EH (cell line): ENCODE data around the gene SIL1.
"Not testable (repeated sequence)": the region's sequence is repeated elsewhere in the genome, so short reads cannot be mapped to it uniquely, and the experiment has no call there.

Experiments
- DNase-seq: peaks from one replicate; pipeline ENCODE4 v3.0.0-alpha.2; 2015; ENCODE audit warnings: low read depth

Gene SIL1

GRCh38 chr5:139199321-139199720 lies 1.2 kb upstream of the SIL1 start:
- no peak for DNase-seq

- DNase-seq, result no peak
Measured at GRCh38 chr5:139196296-139196956, 1.7 kb downstream of the SIL1 start.

GRCh38 chr5:139194486-139194885 lies 3.7 kb downstream of the SIL1 start:
- no peak for DNase-seq

GRCh38 chr5:139193928-139194327 lies 4.2 kb downstream of the SIL1 start:
- DNase-seq, result no peak

- DNase-seq, result not testable (repeated sequence)
Measured at GRCh38 chr5:139192906-139193305, 5.3 kb downstream of the SIL1 start.

GRCh38 chr5:139191954-139192353 lies 6.2 kb downstream of the SIL1 start:
- not testable (repeated sequence) for DNase-seq

GRCh38 chr5:139190125-139190524 lies 8.0 kb downstream of the SIL1 start:
- DNase-seq, result peak; percentile 69

- DNase-seq, result no peak
Measured at GRCh38 chr5:139188558-139189270, 9.5 kb downstream of the SIL1 start.

- peak; percentile 58 for DNase-seq
Measured at GRCh38 chr5:139186752-139187326, 11.3 kb downstream of the SIL1 start.

GRCh38 chr5:139186261-139186660 lies 11.9 kb downstream of the SIL1 start:
- no peak for DNase-seq

- no peak for DNase-seq
Measured at GRCh38 chr5:139185589-139185988, 12.6 kb downstream of the SIL1 start.

GRCh38 chr5:139183502-139183901 lies 14.7 kb downstream of the SIL1 start:
- DNase-seq, result no peak

GRCh38 chr5:139182528-139183296 lies 15.5 kb downstream of the SIL1 start:
- no peak for DNase-seq

GRCh38 chr5:139181835-139182452 lies 16.2 kb downstream of the SIL1 start:
- peak; percentile 40 for DNase-seq

- DNase-seq, result peak; percentile 58
Measured at GRCh38 chr5:139181322-139181730, 16.8 kb downstream of the SIL1 start.

GRCh38 chr5:139180850-139181249 lies 17.3 kb downstream of the SIL1 start:
- no peak for DNase-seq

- DNase-seq, result not testable (repeated sequence)
Measured at GRCh38 chr5:139179778-139180513, 18.2 kb downstream of the SIL1 start.

- peak; percentile 40 for DNase-seq
Measured at GRCh38 chr5:139178935-139179334, 19.2 kb downstream of the SIL1 start.

- no peak for DNase-seq
Measured at GRCh38 chr5:139178589-139178917, 19.6 kb downstream of the SIL1 start.

GRCh38 chr5:139177809-139178588 lies 20.2 kb downstream of the SIL1 start:
- DNase-seq, result no peak

GRCh38 chr5:139177281-139177680 lies 20.9 kb downstream of the SIL1 start:
- DNase-seq, result not testable (repeated sequence)
